Activated CD4-positive, alpha-beta T cell treated with anti-CD3 and anti-CD28 coated beads, Interleukin-2, amount 50 U/mL, for 4 hours (primary cell): ENCODE data around the gene HS6ST3.

Experiments
- DNase-seq, 2 experiments: peaks; one replicate each; pipeline ENCODE4 v3.0.0-alpha.2; 2020

HS6ST3 gene

DNA sequence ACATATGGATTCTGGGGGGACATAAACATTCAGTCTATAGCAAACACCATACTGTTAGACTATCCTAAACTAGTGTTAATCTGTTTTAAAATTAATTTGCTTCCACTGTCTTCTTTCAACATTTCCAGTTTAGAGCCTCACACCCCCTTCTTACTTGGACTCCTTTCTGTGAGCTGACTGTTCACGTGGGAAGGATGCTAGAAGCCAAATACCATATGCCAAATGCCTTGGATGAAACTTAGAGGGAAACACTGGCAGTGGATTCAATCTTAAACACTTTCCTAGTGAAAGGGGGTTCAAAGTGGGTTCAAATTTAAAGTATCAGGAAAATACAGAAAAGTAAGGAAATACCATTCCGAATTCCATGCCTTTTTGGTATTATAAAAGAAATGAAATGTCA lies 113.6 kb downstream of the HS6ST3 start:
- DNase-seq: no peak

- no peak for DNase-seq
These were observed 125.0 kb downstream of the HS6ST3 start for GRCh38 chr13:96214824-96215445.

GRCh38 chr13:96216543-96216942 lies 126.6 kb downstream of the HS6ST3 start:
- DNase-seq: no peak

- no peak for DNase-seq
These were observed 128.6 kb downstream of the HS6ST3 start for GRCh38 chr13:96218475-96218874.

DNA sequence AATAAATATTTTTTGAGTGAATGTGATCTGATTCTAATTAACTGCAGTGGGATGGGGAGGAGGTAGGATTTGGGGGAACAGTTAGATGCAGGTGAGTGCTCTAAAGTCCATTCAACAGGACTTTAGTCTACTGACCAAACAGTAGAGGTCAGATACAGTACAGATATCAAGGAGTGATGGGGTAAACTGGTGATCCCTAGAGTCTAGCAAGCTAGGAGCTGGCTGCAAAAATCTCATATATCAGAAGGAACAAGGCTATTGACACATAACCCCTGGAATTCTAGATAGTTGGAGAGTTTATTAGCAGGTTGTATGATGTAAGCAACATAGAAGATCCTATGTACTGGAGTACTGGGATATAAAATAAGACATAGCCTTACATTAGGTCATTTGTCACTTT lies 131.6 kb downstream of the HS6ST3 start:
- no peak for DNase-seq

DNA sequence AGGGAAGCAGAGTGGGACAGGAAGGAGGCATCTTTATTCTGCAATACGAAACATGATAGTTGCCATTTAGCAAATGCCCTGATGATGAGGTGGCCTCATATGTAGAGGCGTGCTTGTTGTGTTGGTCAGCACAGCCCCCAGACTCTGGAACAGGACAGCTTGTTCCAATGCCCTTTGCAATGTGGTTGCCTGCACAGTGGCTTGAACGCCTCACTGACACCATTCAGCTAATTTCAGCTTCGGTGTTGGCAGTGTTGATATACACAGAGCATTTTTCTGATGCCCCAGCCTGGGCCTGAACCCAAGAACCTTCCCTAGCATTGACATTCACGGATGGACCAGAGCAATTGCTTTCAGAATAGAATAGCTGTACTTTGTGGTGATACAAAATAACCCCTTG lies 133.3 kb downstream of the HS6ST3 start:
- no peak for DNase-seq

DNA sequence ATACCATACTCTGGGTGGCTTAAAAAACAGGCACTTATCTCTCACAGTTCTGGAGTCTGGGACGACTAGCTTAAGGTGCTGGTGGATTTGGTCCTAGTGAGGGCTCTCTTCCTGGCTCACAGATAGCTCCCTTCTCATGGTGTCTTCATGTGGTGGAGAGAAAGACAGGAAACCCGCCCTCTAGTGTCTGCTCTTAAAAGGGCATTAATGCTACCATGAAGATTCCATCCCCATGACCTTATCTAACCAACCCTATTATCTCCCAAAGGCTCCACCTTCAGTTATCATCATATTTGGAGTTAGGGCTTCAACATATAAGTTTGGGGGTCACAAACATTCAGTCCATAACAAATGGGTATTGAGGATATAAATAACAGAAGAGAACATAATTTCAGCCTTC lies 139.4 kb downstream of the HS6ST3 start:
- DNase-seq: no peak

- DNase-seq: no peak
These were observed 148.3 kb downstream of the HS6ST3 start for GRCh38 chr13:96238241-96238640.

GRCh38 chr13:96238861-96239260 lies 149.0 kb downstream of the HS6ST3 start:
- no peak for DNase-seq

DNA sequence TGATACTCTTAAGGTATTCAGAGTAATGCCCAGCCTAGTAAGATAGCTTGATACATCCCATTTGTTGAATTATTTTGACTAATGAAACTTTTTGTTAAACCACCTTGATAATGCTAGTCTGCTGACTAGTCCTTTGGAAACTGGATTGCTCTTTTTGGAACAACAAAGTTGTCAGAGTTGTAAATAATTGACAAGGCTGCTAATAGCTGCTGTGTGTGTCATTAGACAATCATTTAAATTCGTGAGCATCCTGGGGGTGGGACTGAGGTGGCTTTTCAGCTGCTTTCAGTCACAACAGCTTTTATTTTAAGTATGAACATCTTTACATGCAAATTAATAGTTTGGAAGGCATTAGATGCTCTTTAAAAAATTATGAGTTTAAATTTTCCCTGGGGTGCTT lies 153.5 kb downstream of the HS6ST3 start:
- DNase-seq: no peak

GRCh38 chr13:96248103-96248502 lies 158.2 kb downstream of the HS6ST3 start:
- DNase-seq: no peak

DNA sequence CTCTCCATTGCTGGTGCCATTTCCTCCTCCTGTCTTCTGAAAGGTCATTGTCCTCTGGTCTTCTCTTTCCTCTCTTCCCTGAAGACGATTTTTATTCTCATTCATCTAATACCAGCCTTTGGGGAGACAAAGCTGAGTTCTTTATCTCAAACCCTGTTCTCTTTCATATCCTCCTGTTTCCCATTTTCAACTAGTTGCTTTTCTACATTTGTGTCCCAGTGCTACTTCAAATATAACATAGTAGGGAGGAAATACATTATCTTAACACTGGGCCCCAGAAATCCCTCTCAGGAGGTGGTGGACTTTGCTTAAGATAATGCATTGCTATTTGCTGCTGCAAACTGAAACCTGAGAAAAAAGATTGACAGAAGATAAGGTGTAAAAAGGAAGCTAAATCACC lies 159.1 kb downstream of the HS6ST3 start:
- no peak for DNase-seq

DNA sequence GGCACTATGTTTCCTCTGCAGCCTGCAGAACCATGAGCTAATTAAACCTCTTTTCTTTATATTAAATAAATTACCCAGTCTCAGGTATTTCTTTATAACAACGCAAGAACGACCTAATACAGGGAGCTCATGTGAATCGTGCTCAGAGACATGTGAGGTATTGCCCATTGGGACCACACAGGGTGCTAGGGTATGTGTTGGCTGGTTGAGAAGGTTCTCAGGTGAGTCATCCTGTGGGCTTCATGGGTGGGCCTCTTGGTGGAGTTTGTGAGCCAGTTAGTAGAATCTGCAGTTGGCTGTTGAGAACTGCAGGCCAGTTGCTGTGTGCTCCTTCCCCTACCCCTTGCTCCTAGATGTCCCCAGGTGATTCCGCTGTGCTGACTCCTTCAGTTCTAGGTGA lies 163.0 kb downstream of the HS6ST3 start:
- DNase-seq: no peak

DNA sequence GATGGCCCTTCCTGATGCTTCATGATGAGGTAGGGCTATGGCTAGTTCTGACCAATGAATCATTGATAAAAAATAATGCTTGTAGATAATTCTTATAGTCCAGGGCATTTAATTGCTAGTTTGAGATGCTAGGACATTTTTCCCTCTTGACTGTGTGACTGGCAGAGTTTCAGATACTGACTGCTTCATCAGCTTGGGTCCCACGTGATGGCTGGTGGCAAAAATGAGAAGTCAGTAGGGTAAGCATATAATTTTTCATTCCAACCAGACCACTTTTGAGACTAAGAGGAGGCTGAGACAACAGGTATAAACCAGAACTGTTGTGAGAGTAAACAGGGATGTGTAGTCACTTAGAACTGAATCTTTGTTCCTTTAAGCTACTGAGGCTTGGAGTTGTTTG lies 183.3 kb downstream of the HS6ST3 start:
- DNase-seq: no peak

GRCh38 chr13:96274046-96274445 lies 184.1 kb downstream of the HS6ST3 start:
- no peak for DNase-seq

DNA sequence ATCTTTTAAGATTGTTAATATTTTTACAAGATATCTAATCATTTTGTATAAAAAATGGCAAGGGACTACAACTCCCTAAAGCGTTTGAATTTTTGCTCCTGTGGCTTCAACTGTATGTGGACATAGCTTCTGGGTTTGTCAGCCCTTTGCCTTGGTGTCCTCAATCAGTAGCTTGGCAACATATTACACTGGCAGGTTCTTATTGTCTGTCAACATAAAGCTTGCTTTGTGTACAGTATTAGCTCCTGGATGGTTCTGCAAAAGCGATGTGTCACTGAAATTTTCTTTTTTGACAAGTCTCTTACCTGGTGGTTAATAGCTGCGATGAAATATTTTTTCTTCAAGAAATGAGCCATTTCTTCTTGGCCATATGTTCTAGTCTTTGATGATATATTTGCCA lies 190.0 kb downstream of the HS6ST3 start:
- DNase-seq: no peak

DNA sequence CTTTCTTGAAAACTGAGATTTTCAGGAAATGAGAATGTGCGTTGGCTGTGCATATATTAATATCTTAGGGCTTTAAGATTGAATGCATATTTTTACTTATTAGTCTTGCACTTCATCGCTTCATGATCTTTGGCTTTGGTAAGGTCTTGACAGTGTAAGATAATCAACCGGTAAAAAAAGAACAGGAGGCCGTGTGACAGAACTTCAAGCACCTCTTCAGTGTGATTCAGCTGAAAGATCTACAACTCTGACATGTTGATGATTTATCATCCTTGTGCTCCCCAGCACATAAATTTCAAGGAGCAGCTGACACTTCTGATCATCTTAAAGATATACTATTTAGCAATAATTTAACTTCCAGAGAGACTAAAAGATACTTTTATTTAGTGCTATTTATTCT lies 195.1 kb downstream of the HS6ST3 start:
- DNase-seq: no peak

DNA sequence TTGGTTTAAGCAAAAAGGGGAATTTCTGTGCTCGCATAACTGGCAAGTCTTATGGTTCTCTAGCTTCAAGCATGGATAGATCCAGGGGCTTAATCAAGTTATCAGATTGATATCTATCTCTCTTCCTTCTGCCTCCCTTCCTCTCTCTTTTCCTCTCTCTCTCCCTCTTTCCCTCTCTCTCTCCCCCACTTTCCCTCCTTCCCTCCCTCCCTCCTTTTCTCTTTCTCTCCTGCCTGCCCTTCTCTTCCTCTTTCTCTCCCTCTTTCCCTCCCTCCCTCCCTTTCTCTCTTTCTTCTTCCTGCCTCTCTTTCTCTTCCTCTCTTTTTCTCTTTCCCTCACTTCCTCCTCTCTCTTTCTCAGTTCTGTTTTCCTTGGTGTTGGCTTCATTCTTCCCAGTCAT lies 195.8 kb downstream of the HS6ST3 start:
- DNase-seq: no peak

- no peak for DNase-seq
These were observed 205.3 kb downstream of the HS6ST3 start for GRCh38 chr13:96294930-96295881.

DNA sequence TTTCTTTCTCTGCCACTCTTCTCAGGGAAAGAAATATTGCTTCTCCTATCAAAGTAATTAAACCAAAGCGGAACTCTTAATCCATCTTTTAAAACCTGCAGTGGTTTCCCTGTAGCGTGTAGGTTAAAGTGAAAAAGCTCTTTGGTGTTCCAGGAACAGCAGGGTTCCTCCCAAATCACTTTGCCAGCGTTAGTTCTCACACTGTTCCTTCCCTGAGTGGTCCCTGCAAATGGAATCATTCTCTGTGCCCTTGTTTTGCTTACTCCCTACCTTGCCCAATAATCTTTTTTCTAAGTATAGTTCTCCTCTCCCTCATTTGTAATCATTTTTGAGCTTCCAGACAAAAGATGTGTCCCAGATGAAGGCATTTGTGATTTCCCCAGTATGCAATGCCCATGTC lies 207.5 kb downstream of the HS6ST3 start:
- DNase-seq: no peak

- no peak for DNase-seq
These were observed 209.3 kb downstream of the HS6ST3 start for GRCh38 chr13:96299235-96299634.

DNA sequence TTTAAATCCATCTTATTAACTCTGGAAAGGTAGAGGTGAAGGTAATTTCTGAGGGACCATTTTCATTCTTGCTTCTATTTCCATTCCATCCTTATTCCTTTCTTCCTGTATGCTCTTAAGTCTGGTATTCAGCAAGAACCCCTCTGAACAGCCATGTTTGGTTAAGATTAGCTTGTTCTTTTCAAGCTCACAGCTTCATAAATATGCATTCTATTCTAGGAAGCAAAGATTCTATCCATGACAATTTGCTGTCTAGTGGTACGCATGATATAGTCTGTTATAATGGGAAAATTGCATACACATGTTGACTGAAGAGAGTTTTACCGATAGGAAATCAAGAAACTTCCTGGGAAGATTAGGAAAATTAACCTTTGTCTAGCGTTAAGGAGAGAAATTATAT lies 218.7 kb downstream of the HS6ST3 start:
- no peak for DNase-seq

DNA sequence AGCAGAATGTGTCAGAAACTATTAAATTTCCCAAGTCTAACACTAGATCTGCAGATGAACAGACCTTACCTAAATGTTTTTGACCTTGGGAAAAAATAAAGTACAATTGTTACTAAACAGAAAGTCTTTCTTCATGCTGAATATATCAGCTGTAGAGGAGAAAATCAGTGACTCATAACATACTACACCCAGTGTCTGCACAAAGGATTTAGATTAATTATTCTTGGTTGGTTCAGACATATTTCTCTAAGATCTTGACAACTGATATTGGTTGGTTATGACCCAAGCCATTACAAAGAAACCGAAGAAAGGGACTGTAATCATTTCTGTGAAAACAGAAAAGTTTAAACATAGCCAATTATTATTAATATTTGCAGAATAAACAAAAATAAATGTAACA lies 225.1 kb downstream of the HS6ST3 start:
- no peak for DNase-seq

- DNase-seq: no peak
These were observed 248.1 kb downstream of the HS6ST3 start for GRCh38 chr13:96338030-96338429.

- no peak for DNase-seq
These were observed 252.4 kb downstream of the HS6ST3 start for GRCh38 chr13:96342286-96342685.
